AG04449 (cell line): Measurements from ENCODE around the gene ROPN1B.
"Not testable (repeated sequence)": the region's sequence is repeated elsewhere in the genome, so short reads cannot be mapped to it uniquely, and the experiment has no call there.

Experiments
- CTCF ChIA-PET: fragments of 350-600 bp; formaldehyde crosslinking; extraction: SDS; loops from one replicate; lab custom pipeline; 2021; ENCODE audit warnings: antibody characterized with exemption; lab: Yijun Ruan, JAX
- POLR2A ChIA-PET: fragments of 400-600, 350-600 bp; formaldehyde crosslinking; extraction: SDS; loops from one replicate; lab custom pipeline; 2020; ENCODE audit warnings: antibody characterized with exemption, inconsistent platforms; lab: Yijun Ruan, JAX
- DNase-seq: peaks from one replicate; pipeline ENCODE4 v3.0.0-alpha.2; 2010; ENCODE audit warnings: low read depth, low spot score
- H3K4me3 ChIP-seq: 2 replicates; pipeline ENCODE4 v1.5.1; 2011; ENCODE audit warnings: low read depth, mild to moderate bottlenecking, control low read depth, low read length
- CTCF ChIP-seq: IDR thresholded peaks from one replicate; pipeline ENCODE4 v1.5.1; 2011; ENCODE audit warnings: mild to moderate bottlenecking, moderate library complexity, low read length, control low read depth, inconsistent platforms; ENCODE audit not compliant: insufficient read depth; ENCODE audit errors: missing control alignments

Gene ROPN1B

DNA sequence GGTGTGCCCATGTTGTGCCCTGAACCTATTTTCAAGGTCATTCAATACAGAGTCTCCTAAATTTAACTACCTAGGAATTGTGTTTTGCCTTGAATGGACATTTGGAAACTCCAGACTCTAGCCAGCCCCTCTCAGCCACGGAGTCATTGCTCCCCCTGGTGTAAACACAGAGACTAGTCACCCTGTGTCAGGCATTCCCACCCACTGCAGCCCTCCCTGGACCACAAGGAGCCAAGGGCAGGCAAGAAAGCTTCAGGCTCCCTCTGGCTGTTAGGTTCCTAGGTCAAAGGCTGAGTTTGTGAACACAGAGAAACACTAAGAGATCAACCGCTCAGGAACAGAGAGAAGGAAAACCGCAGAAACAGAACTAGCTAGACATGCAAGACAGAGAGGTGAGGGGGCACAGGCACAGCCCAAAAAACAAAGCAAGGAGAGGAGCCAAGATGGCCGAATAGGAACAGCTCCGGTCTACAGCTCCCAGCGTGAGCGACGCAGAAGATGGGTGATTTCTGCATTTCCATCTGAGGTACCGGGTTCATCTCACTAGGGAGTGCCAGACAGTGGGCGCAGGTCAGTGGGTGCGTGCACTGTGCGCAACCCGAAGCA, 32.7 kb upstream of the ROPN1B start:
- DNase-seq, CTCF ChIA-PET, POLR2A ChIA-PET, H3K4me3 ChIP-seq: not testable (repeated sequence)
- TF ChIP-seq CTCF, result peak; percentile 15

GRCh38 chr3:125936891-125937290, 32.1 kb upstream of the ROPN1B start:
- CTCF ChIA-PET, H3K4me3 ChIP-seq, POLR2A ChIA-PET, DNase-seq: not testable (repeated sequence)

- H3K4me3 ChIP-seq, DNase-seq, POLR2A ChIA-PET, CTCF ChIA-PET: not testable (repeated sequence)
Observed at GRCh38 chr3:125947806-125948205, 21.2 kb upstream of the ROPN1B start.

DNA sequence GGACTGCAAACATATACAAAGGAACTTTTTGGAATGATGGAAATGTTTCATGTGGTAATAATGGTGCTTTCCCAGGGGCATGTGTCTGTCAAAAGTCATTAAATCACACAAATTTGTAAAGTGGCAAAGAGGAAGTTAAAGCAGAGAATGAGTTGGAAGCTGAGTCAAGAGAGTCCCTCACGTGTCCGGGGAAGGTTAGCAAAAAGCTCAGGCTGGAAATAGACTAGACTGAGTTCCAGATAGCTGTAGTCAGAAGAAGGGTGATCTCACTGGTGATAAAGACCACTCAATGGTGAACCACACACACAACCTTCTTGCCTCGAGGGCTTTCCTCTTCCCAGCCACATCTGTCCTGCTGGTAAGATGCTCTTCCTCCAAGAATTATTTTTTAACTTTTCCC, 20.1 kb upstream of the ROPN1B start:
- H3K4me3 ChIP-seq, DNase-seq, POLR2A ChIA-PET: not testable (repeated sequence)
- CTCF ChIA-PET, result interaction anchor here (1.5 kb wide), 1 partner anchor 23 kb away, joined by 4 read pairs; no protein-coding TSS in a partner anchor

- CTCF ChIA-PET, DNase-seq, H3K4me3 ChIP-seq, POLR2A ChIA-PET: not testable (repeated sequence)
Observed at GRCh38 chr3:125951176-125951575, 17.8 kb upstream of the ROPN1B start.

DNA sequence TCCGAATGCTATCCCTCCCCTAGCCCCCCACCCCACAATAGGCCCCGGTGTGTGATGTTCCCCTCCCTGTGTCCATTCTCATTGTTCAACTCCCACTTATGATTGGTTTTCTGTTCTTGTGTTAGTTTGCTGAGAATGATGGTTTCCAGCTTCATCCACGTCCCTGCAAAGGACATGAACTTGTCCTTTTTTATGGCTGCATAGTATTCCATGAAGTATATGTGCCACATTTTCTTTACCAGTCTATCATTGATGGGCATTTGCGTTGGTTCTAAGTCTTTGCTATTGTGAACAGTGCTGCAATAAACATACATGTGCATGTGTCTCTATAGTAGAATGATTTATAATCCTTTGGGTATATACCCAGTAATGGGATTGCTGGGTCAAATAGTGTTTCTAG, 12.0 kb upstream of the ROPN1B start:
- H3K4me3 ChIP-seq, DNase-seq, POLR2A ChIA-PET, CTCF ChIA-PET: not testable (repeated sequence)

- ChIA-PET CTCF (no interaction called here), POLR2A (no interaction called here)
- TF ChIP-seq CTCF, result no peak
- no peak overlapping the region for H3K4me3 ChIP-seq
- DNase-seq, result no peak
Observed at GRCh38 chr3:125957674-125958510, 11.1 kb upstream of the ROPN1B start.

DNA sequence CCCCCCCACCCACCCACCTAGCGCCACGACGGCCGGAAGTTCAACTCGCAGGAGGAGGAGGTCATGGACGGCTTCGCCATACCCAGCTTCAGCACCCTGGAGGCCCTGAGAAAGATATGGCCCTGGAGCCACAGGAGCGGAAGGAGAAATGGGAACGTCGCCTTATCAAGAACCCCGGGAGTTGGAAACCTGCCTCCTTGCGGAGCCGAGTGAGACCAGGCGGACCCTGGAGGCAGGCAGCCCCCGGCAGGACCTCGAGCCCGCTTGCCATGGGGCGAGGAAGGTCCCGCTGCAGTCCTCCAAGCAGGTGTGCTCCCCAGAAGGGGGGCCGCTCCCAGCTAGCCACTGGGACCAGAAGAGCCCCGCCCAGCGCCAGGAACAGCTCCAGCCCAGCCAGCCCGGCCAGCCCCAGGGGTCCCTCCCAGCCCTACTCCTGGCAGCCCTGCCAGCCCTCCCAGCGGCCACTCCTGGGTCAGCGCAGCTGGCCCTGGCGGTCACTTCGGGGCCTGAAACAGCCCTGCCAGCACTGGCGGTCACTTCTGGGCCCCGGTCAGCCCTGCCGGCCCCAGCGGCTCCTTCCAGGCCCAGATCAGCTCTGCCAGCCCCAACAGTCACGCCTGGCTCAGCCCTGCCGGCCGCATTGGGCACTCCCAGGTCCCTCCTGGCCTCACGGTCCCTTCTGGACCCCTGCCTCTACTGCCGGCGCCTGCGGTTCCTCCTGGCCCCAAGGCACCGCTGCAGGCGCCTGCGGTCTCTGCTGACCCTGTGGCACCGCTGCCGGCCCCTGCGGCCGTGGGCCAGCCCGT, 10.3 kb upstream of the ROPN1B start:
- ChIA-PET CTCF (no interaction called here), POLR2A (no interaction called here)
- no peak for TF ChIP-seq CTCF
- DNase-seq, result no peak
- H3K4me3 ChIP-seq, result no peak overlapping the region
